Kidney glomerular epithelial cell (primary cell): Measurements from ENCODE around the gene ABCC11.
"Not testable (repeated sequence)": the region's sequence is repeated elsewhere in the genome, so short reads cannot be mapped to it uniquely, and the experiment has no call there.

ENCODE experiments used
- DNase-seq: peaks from one replicate; lab custom pipeline; 2025; lab: John Stamatoyannopoulos, UW

Gene ABCC11

DNA sequence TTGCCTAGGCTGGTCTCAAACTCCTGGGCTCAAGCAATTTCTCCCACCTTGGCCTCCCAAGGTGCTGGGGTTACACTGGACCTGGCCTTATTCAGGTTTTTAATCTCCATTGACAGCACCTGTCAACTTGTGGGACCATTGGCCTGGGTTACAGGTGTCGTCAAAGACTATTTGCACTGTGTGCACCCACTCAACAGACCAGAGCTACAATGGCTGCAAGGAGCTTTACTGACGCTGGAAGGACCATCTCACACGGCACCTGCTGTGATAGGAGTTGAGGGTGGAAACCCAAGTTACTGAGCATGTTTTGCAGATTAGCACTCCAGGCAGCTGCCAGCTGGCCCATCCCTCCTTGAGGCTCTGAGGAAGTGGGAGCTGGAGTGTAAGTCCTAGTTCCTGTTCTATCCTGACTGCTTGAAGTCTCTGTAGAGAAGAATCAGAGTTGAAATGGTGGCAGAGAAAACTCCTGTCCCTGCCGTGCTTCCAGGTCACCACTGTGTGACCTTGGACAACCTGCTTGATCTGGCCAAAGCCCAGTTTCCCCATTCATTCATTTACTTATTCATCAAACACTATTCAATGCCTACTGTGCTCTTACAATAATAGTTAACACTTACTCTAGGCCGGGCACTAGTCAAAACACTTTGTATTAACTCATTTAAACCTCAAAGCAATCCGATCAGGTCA, 45.7 kb downstream of the ABCC11 start:
- DNase-seq = no peak

DNA sequence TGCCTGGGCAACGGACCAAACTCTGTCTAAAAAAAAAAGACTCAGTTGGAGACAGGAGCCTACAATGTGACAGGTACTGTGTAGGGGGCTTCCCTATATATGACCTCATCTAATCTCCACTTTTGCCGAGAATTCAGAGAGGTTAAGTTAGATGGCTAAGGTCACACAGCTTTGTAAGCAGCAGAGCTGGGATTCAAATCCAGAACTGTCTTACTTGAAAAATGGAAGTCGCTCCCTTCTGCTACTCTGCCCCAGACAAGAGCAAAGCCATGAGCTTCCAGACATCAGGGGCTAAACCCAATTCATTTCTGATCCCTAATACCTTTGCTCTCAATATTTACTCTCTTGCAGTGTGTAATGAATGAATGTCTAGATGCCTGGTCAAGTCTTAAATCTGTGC, 50.0 kb downstream of the ABCC11 start:
- DNase-seq = no peak

DNA sequence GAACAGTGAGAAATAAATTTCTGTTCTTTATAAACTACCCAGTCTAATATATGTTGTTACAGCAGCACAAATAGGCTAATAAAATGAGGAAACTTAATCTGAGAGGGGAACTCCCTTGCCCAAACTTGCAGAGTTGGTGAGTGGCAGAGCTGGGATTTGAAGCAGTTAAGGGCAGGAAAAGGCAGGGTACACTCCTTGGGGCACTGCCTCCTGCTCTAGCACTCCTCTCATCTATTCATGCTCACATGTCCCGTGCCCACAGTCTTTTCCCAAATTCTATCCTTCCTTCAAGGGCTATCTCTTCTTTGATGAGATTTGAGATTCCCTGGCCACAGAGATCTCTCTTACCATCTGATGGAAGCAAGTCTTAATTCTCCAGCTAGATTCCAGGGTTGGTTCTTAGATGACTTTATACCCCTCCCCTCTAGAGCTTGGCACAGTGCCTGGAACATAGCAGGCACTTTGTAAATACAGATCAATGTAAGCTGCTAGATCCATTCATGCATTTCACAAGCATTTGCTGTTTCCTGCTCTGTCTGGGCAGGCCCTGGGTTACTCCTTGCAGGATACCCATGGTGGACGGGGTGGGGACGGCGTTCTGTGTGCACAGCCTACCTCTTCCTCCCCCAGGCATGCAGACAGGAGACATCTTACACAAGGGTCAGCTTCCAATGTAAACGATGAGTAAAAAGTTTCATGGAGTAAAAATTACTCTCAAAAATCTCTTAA, 52.3 kb downstream of the ABCC11 start:
- peak; percentile 32 for DNase-seq

DNA sequence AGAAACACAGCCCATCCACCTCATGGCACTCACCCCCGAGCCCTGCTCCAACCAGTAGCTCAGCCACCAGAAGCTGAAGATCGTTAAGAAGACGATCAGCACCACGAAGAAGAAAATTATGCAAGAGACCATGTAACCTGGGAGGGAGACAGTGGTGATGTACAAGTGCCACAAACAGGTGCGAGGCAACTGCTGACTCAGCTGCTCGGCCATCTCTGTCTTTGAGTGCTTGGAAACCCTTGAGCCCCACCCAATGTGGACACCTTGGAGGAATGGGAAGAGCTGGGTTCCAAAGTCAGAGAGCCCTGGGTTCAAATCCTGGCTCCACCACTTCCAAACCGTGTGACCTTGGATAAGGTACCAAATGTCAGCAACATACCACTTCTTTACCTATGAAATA, 53.5 kb downstream of the ABCC11 start:
- no peak for DNase-seq

DNA sequence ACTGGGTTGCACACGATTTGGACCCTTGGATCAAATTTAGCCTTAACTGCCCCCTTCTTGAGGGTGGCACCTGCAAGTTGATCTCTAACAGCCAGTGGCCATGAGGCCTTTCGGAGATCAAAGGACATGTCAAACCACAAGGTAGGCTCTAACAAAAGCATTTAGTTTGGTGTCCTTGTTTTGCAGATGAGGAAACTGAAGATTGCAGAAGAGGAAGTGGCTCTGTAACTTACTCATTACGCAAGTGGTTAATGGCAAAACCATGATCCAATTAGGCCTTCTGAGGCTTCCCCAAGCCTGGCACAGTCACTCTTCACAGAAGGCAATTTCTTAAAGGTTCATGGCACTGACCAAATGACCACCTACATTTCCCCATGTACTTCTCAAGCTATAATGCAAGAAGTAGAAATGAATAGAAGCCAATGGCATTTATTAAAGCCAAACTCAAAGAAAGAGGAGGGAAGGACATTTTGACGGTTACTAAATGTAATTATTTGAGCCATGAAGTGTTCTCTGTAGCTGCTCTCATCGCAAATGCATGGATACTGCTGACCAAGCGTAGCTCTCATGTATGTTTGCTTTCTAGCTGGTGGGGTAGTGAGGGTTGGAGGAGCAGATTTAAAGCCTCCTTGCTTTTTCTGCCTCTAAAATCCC, 58.8 kb downstream of the ABCC11 start:
- DNase-seq = no peak

DNA sequence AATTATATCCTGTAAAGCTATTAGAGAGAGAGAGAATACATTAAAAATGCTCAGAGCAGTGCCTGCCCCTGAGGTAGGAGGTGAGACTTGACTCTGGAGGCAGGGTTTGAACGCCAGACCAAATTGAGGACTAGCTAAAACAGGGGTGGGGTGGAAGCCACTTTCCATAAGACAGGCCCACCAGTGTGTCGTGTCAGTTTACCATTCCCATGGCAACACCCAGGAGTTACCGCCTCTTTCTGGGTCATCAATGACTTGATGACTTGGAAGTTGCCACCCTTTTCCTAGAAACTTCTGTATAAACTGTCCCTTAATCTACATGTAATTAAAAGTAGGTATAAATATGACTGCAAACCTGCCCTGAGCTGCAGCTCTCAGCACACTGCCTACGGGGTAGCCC, 59.6 kb downstream of the ABCC11 start:
- no peak for DNase-seq

DNA sequence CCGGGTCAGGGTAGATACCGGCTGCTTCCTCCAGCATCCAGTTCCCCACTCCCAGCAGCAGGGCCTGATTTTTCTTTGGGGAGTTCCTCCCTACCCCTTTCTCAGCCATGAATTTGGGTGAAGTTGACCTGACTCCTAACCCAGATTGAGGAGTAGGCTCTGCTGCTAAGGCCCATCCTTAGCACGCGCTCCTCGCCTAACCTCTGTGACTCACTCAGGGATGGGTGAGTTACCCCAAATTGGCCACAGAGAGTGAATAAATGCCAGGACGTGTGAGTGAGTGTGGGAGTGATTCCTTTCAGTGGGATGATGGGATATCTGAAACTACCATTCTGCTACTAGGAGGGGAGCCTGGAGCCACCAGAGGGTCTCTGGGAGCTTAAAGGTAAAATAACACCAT, 62.7 kb downstream of the ABCC11 start:
- no peak for DNase-seq

DNA sequence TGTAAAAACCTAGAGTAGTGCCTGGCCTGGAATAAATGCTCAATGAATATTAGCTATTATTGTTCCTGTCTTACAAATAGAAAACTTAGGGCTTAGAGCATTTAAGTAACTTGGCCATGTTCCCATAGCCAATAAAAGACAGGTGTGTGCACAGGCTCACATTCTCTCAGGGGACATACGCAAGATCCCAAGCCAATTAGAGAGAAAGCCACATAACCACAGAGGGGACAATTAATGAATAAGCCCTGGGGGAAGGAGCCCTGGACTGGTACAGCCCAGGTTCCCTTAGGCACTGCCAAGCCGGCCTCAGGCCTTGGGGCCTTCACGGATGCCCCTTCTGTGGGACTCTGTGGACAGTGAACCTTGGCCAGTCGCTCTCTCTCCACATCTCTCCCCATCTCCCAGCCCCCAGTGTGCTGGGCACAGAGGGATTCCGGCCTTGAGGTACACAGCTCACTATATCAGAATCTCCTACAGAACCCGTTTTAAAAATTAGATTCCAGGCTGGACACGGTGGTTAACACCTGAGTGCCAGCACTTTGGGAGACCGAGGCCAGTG, 64.3 kb downstream of the ABCC11 start:
- no peak for DNase-seq

DNA sequence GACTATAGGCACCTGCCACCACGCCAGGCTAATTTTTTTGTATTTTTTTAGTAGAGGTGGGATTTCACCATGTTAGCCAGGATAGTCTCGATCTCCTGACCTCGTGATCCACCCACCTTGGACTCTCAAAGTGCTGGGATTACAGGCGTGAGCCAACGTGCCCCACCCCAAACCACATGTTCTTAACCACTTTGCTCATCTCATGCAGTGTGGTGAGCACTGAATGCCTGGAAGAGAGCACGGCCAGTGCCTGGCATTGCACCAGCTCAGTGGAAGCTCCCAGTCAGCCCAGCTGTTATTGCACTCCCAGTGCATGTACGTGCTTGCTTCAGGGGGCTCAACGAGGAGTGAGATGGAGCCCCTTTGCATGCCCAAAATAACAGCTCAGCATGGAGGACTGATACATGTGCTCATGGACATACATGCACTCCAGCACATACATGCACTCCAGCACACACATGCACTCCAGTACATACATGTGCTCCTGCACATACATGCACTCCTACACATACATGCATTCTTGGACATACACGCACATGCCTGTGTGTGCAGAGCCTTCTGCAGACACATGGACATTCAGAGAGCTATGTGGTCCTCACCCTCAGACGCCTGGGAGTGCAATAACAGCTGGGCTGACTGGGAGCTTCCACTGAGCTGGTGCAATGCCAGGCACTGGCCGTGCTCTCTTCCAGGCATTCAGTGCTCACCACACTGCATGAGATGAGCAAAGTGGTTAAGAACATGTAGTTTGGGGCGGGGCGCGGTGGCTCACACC, 65.4 kb downstream of the ABCC11 start:
- not testable (repeated sequence) for DNase-seq

DNA sequence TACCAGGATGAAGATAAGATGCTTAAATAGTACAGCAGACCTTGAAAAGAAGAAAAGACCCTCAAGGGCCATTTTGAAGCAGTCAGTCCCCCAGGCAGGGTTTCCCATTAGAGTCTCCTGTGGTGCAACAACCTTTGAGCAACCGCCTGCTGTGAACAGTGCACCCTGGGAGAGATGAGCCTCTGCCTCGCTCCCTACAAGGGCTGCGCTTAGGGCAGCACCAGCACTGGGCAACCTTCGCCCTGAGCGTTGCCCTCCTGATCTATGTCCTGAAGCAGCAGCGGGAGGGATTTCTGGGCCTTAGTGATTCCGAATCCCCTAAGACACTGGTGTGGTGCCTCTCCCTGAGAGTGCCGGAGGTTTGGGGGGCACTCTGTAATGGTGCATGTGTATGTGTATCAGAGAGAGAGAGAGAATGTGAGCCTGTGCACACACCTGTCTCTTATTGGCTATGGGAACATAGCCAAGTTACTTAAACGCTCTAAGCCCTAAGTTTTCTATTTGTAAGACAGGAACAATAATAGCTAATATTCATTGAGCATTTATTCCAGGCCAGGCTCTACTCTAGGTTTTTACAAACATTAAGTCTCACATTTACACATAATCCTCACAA, 66.4 kb downstream of the ABCC11 start:
- DNase-seq = no peak

DNA sequence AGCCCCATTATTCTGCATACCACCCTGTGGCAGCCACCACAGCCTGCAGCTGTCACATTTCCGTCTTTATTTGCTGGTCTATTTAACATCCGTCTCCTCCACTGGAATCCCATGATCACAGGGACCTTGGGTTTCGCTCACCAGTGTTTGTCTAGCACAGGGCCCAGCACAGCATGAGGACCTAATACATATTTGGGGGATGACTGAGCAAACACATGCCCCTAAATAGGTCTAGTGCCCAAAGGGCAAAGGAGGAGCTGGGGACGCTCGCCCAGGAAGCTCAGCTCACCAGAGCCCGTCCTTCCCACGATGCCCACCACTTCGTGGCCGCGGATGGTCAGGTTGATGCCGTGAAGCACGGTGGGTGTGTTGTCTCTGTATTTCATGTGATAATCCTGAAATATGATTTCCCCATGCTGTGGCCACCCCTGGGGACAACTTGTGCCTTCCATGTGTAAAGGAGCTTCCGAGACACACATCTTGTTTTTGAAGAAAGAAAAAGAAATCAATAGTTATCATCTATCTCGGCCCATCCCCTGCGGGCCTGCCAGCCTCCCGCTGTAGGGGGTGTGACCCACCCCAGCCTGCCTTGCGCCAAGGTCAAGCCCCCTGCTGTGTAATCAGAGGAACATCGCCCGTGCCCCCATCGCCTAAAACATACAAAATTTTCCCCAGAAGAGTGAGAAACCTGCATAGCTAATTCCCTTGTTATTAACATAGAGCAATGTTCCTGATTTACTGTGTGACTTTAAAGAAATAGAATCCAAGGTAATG, 70.5 kb downstream of the ABCC11 start:
- DNase-seq = no peak

DNA sequence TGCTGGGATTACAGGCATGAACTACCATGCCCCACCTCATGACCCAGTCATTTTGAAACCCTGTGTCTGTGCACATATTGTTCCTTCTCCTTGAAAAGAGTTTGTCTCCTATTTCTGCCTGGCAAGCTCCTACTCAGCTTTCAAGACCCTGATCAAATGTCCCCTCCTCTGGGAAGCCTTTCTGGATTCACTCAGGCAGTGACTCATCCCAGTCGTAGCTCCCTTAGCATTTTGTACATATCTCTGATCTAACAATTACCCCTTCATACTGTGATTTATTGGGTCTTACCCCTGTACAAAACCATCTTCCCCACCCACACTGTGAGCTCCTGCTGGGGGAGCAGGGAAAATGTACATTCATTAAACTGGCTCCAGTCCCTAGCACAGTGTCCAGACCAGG, 73.5 kb downstream of the ABCC11 start:
- DNase-seq = no peak

DNA sequence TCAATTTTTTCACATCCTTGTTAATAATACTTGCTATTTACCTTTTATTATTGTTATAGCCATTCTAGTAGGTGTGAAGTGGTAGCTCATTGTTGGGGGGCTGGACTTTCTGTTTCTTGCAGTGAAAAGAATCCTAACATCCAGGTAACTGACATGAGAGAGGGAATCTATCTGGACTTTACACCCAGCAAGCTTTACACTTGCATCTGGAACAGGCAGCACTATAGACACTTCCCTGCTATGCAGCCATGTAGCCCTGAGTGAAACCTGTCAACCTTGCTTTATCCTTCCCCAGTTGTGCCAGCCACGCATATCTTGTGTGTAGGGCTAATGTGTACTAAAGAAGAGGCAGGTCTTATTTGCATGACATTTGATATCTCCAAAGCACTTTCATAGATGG, 74.7 kb downstream of the ABCC11 start:
- DNase-seq = no peak

DNA sequence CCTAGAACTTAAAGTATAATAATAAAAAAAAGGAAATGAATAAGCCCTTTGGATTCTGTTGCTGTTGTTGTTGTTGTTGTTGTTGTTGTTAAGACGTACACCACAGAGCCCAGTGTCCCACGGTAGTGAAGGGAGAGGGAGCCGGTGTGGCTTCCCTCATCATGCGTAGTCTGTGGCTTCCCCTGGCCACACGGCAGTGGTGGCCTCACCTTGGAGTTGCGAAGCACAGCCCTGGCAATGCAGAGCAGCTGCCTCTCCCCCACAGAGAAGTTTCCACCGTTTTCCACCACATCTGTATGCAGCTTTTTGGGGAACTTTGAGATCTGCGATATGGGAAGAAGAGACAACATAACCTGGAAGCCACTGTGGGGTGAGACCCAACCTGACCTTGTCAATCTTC, 77.4 kb downstream of the ABCC11 start:
- DNase-seq = no peak

DNA sequence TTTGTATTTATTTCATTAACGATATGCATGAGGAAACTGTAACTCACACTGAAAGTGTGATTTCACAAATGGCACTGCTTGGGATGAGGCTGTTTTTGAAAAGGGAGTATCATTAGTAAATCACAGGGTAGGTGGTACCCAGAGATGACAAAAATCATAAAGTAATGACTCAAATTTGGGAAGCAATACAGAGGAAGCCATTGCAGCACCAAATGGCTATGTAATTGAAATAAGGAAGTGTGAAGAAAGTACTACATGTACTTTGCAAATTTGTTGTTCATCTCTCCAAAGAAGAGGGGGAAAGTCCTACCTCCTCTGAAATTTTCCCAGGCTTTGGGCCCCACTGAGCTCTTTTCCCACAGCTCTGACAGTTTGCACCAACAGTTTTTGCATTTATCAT, 79.3 kb downstream of the ABCC11 start:
- DNase-seq = no peak

DNA sequence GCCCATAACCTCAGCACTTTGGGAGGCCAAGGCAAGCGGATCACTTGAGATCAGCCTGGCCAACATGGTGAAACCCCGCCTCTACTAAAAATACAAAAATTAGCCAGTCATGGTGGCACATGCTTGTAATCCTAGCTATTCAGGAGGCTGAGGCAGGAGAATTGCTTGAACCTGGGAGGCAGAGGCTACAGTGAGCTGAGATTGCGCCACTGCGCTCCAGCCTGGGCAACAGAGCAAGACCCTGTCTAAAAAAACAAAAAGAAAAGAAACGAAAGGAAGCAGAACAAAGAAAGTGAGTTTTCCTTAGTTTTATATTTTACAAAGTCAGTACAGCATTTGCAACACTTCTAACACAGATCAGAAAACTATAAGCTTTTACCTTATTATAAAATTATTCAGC, 80.7 kb downstream of the ABCC11 start:
- DNase-seq = not testable (repeated sequence)

DNA sequence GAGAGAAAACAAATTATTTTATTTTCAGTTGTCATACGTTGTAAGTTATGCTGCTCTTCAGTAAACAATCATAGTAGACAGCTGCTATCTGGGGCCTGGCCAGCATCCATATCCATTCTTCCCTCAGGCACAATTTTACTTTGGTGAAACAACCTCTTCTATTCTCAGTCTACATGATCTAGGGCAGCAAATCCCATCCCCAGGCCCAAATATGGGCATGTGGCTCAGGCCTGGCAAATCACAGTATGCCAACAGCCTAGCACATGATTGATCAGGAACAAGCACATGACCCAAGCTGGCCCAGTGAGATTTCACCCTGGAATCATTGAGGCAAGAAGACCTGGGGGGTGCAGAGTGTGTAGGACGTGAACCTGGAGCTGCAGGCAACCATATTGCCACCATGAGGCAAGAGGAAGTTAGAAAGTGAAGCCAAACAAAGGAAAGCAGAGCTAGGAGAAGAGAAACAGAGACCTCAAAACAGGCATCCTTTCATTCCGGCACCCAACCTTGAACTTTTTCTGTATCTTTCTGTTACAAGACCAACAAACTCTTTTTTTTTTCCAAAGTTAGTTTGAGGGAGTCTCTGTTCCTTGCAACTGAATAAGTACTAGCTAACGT, 81.3 kb downstream of the ABCC11 start:
- no peak for DNase-seq

DNA sequence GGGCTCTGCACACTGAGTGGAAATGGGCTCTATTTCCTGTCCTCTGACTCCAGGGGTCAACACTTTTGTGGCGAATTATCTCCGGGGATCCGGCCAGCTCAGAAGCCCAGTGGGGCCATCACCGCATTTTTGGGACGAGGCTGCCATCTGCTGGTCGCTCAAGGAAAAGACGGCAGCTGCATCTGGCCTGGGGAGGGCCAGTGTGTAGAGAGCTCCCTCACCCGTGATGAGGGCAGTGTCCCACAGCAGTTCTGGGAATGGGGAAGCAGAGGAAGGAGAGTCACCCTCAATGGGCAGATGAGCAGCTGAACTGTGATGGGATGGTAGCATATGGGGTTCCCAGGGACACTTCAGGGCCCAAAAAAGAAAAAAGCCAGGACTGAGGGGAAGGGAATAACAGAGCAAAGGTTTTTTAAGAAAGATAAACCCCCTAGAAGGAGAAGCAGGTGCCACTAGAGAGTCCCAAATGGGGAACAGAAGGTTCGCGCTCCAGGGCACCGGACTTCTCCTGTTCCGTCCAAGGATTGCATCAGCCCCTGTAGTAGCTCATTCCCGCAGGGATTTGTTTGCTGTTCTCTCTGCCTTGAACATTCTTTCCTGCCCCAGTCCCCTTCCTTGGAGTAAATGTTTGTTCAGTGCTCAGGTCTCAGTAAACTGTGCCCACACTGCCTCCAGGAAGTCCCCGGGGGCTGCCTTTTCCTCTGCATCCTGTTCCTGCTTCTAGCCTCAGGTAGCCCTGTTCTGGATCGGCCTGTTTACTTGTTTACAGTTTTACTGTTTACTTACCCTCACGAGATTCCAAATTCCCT, 82.2 kb downstream of the ABCC11 start:
- peak; percentile 20 for DNase-seq

DNA sequence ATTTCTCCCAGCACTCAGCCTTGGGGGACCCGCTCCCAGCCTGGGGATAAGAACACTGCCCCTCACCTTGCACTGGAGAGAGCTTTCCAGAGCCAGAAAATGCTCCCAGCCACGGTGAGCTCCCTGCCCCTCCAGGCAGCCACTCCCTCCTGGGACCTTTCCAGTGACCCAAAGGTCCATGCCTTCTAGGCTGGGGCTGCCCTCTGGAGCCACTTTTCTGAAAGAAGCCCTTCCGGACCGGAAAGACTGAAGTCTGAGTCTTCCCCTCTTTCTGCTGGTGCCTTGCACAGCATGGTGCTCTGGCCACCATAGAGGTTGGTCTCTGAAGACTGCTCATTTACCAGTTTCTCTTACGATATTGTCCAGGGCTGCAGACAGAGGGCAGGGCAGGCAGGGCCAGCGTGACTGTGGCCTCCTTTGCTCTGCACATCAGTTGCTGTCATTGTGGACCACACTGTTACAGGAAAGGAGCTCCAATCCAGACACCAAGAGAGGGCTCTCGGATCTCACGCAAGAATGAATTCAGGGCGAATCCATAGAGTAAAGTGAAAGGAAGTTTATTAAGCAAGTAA, 84.4 kb downstream of the ABCC11 start:
- DNase-seq = no peak
